HepG2 (cell line): ENCODE results near the gene GPATCH3. TPM values are rescaled to one million over a fixed set of nuclear protein-coding genes. Genes with fewer than 3 reads are reported as not detected.

Source experiments
- ARNT2 ChIP-seq: sonication (generic); formaldehyde crosslinking; IDR thresholded peaks from 2 replicates; pipeline ENCODE4 v1.8.0; 2022; ENCODE audit warnings: mild to moderate bottlenecking, low read depth, missing genetic modification reagents, moderate library complexity
- BRD4 ChIP-seq: sonication (generic); formaldehyde crosslinking; IDR thresholded peaks from 2 replicates; pipeline ENCODE4 v1.4.0; 2020; ENCODE audit warnings: missing genetic modification reagents
- GMEB2 ChIP-seq: IDR thresholded peaks from 2 replicates; pipeline ENCODE4 v1.6.1; 2016; ENCODE audit warnings: missing biosample characterization, missing genetic modification reagents, low read depth
- GPN1 ChIP-seq: sonication (generic); formaldehyde crosslinking; IDR thresholded peaks from 2 replicates; pipeline ENCODE4 v1.5.1; 2020; ENCODE audit warnings: missing genetic modification reagents, borderline replicate concordance
- IRX3 ChIP-seq: sonication (generic); formaldehyde crosslinking; IDR thresholded peaks from 2 replicates; pipeline ENCODE4 v1.8.1; 2023; ENCODE audit warnings: mild to moderate bottlenecking, low read depth, missing genetic modification reagents, borderline replicate concordance
- KAT8 ChIP-seq: IDR thresholded peaks from 2 replicates; pipeline ENCODE4 v1.6.1; 2016; ENCODE audit warnings: missing genetic modification reagents, missing compliant biosample characterization
- KDM1A ChIP-seq: IDR thresholded peaks from 2 replicates; pipeline ENCODE4 v1.6.1; 2016; ENCODE audit warnings: missing compliant biosample characterization
- KDM5B ChIP-seq: sonication (generic); formaldehyde crosslinking; IDR thresholded peaks from 2 replicates; pipeline ENCODE4 v1.4.0; 2020; ENCODE audit warnings: missing genetic modification reagents, mild to moderate bottlenecking, borderline replicate concordance
- KLF12 ChIP-seq: sonication (generic); formaldehyde crosslinking; IDR thresholded peaks from 2 replicates; pipeline ENCODE4 v1.4.0; 2020; ENCODE audit warnings: missing genetic modification reagents, borderline replicate concordance
- MEIS2 ChIP-seq: sonication (generic); formaldehyde crosslinking; IDR thresholded peaks from 2 replicates; pipeline ENCODE4 v1.9.0; 2021; ENCODE audit warnings: mild to moderate bottlenecking, missing genetic modification reagents
- PHF21A ChIP-seq: sonication (generic); formaldehyde crosslinking; IDR thresholded peaks from 2 replicates; pipeline ENCODE4 v1.5.0; 2020; ENCODE audit warnings: mild to moderate bottlenecking, missing genetic modification reagents
- RFX1 ChIP-seq: fragments of 450-650 bp; IDR thresholded peaks from 2 replicates; pipeline ENCODE4 v1.6.1; 2017
- SIN3B ChIP-seq: fragments of 150-350 bp; IDR thresholded peaks from 2 replicates; pipeline ENCODE4 v1.6.1; 2014; ENCODE audit warnings: low read length
- ZBTB34 ChIP-seq: sonication (generic); formaldehyde crosslinking; IDR thresholded peaks from 2 replicates; pipeline ENCODE4 v1.8.0; 2022; ENCODE audit warnings: mild to moderate bottlenecking, missing genetic modification reagents
- ZKSCAN8 ChIP-seq: IDR thresholded peaks from 2 replicates; pipeline ENCODE4 v1.6.1; 2016; ENCODE audit warnings: borderline replicate concordance, missing genetic modification reagents, missing compliant biosample characterization
- ZNF136 ChIP-seq: sonication (generic); formaldehyde crosslinking; IDR thresholded peaks from 2 replicates; pipeline ENCODE4 v1.8.1; 2022; ENCODE audit warnings: low read depth, mild to moderate bottlenecking, moderate library complexity, missing genetic modification reagents
- ZNF138 ChIP-seq: sonication (generic); formaldehyde crosslinking; IDR thresholded peaks from 2 replicates; pipeline ENCODE4 v1.5.0; 2020; ENCODE audit warnings: mild to moderate bottlenecking, low read depth, missing genetic modification reagents
- ZNF225 ChIP-seq: sonication (generic); formaldehyde crosslinking; IDR thresholded peaks from 2 replicates; pipeline ENCODE4 v1.4.0; 2020; ENCODE audit warnings: mild to moderate bottlenecking, missing genetic modification reagents
- ZNF235 ChIP-seq: sonication (generic); formaldehyde crosslinking; IDR thresholded peaks from 2 replicates; pipeline ENCODE4 v1.8.1; 2023; ENCODE audit warnings: mild to moderate bottlenecking, missing genetic modification reagents, borderline replicate concordance
- ZNF251 ChIP-seq: sonication (generic); formaldehyde crosslinking; IDR thresholded peaks from 2 replicates; pipeline ENCODE4 v1.9.0; 2021; ENCODE audit warnings: mild to moderate bottlenecking, missing genetic modification reagents
- ZNF33A ChIP-seq: sonication (generic); formaldehyde crosslinking; IDR thresholded peaks from 2 replicates; pipeline ENCODE4 v1.5.1; 2020; ENCODE audit warnings: missing genetic modification reagents, mild to moderate bottlenecking, moderate library complexity, borderline replicate concordance
- ZNF577 ChIP-seq: sonication (generic); formaldehyde crosslinking; IDR thresholded peaks from 2 replicates; pipeline ENCODE4 v1.4.0; 2020; ENCODE audit warnings: mild to moderate bottlenecking, low read depth, missing genetic modification reagents, borderline replicate concordance
- ZNF615 ChIP-seq: sonication (generic); formaldehyde crosslinking; IDR thresholded peaks from 2 replicates; pipeline ENCODE4 v1.5.0; 2020; ENCODE audit warnings: mild to moderate bottlenecking, missing genetic modification reagents, borderline replicate concordance
- ZNF720 ChIP-seq: sonication (generic); formaldehyde crosslinking; IDR thresholded peaks from 2 replicates; pipeline ENCODE4 v1.4.0; 2020; ENCODE audit warnings: missing genetic modification reagents
- ZNF737 ChIP-seq: sonication (generic); formaldehyde crosslinking; IDR thresholded peaks from 2 replicates; pipeline ENCODE4 v1.5.0; 2020; ENCODE audit warnings: missing genetic modification reagents, mild to moderate bottlenecking, borderline replicate concordance
- ZNF766 ChIP-seq: sonication (generic); formaldehyde crosslinking; IDR thresholded peaks from 2 replicates; pipeline ENCODE4 v1.5.0; 2020; ENCODE audit warnings: missing genetic modification reagents, borderline replicate concordance
- ZNF878 ChIP-seq: sonication (generic); formaldehyde crosslinking; IDR thresholded peaks from 2 replicates; pipeline ENCODE4 v1.8.1; 2023; ENCODE audit warnings: mild to moderate bottlenecking, missing genetic modification reagents, moderate library complexity
- polyA plus RNA-seq, 8 experiments: library from polyadenylated mRNA; depleted of rRNA in 3 of 8; stranded (reverse) in 7 of 8; unstranded in 1 of 8; fragments of >200 nt; fragmentation: Illumina TruSeq in 4 of 8; extraction: Trizol in 4 of 8; gene quantifications; 2 replicates each; pipeline versions ENCODE4 v1.2.1 to v1.2.3, GENCODE V29; 2011 to 2016; ENCODE audit warnings: low read depth in 4 of 8, missing spikeins in 1 of 8, mixed read lengths in 1 of 8; ENCODE audit not compliant: insufficient read depth in 1 of 8
- total RNA-seq, 5 experiments: library from RNA; depleted of rRNA; stranded (reverse); fragments of >200 nt; fragmentation: Illumina TruSeq; extraction: Trizol; gene quantifications; 2 replicates each; pipeline ENCODE4 v1.2.3, GENCODE V29; 2016; ENCODE audit warnings: low read depth in 1 of 5

GPATCH3 gene
- total and polyA plus RNA-seq, 2 of the 13 experiments (the other 11 are each of a cell fraction or from before 2014, with no cell fraction given), result 8.3 to 11.0 TPM

- no peak for TF ChIP-seq ZNF138
- TF ChIP-seq KDM1A (CRISPR knock-in tag), result peak; percentile 50; the same call in 1 of the 2 replicates
- TF ChIP-seq ZNF235 (CRISPR knock-in tag), result peak; percentile 88; the same call in 1 of the 2 replicates
- peak; percentile 54; the same call in 1 of the 2 replicates for TF ChIP-seq ZNF225 (CRISPR knock-in tag)
- peak; percentile 88; the same call in 1 of the 2 replicates for TF ChIP-seq ZBTB34 (CRISPR knock-in tag)
- TF ChIP-seq ZNF251 (CRISPR knock-in tag), result no peak
- peak; percentile 61; the same call in 1 of the 2 replicates for TF ChIP-seq KLF12 (CRISPR knock-in tag)
- no peak; the same call in 1 of the 2 replicates for TF ChIP-seq ZNF737
- no peak for TF ChIP-seq ZNF720 (CRISPR knock-in tag)
- TF ChIP-seq GPN1 (CRISPR knock-in tag), result 0 out of 2 replicates have a peak, but pooled peaks have one; percentile 31
- TF ChIP-seq ARNT2 (CRISPR knock-in tag), result peak; percentile 20
- no peak for TF ChIP-seq GMEB2
- peak; percentile 79; the same call in 1 of the 2 replicates for TF ChIP-seq BRD4 (CRISPR knock-in tag)
- peak; percentile 92 for TF ChIP-seq ZKSCAN8 (CRISPR knock-in tag)
- TF ChIP-seq RFX1, result no peak
- peak; percentile 82; the same call in 1 of the 2 replicates for TF ChIP-seq MEIS2 (CRISPR knock-in tag)
- no peak; the same call in 1 of the 2 replicates for TF ChIP-seq ZNF615 (CRISPR knock-in tag)
- 0 out of 2 replicates have a peak, but pooled peaks have one; percentile 73 for TF ChIP-seq ZNF577 (CRISPR knock-in tag)
- TF ChIP-seq KDM5B (CRISPR knock-in tag), result peak; percentile 73; the same call in 1 of the 2 replicates
- TF ChIP-seq SIN3B, result no peak; the same call in 1 of the 2 replicates
- peak; percentile 77 for TF ChIP-seq KAT8
- TF ChIP-seq ZNF33A (CRISPR knock-in tag), result no peak
- peak; percentile 99 for TF ChIP-seq ZNF878 (CRISPR knock-in tag)
- TF ChIP-seq ZNF136 (CRISPR knock-in tag), result 0 out of 2 replicates have a peak, but pooled peaks have one; percentile 84
- peak; percentile 50; the same call in 1 of the 2 replicates for TF ChIP-seq ZNF766
- TF ChIP-seq IRX3 (CRISPR knock-in tag), result no peak
- TF ChIP-seq PHF21A, result peak; percentile 99
These were observed 13.7 kb upstream of the GPATCH3 start, which contains the start of gene NR0B2 (continued) for GRCh38 chr1:26913754-26914619.
